Lower lobe of right lung (tissue), 2 donors: Measurements from ENCODE around the gene PHKA2. TPM values are rescaled to one million over a fixed set of nuclear protein-coding genes. Genes with fewer than 3 reads are reported as not detected.

Experiments
- ATAC-seq, 2 donors: fragments of 200-7000 bp; cut with Tn5 transposase; one replicate each; pipeline ENCODE4 v1.9.1; 2020 to 2022; ENCODE audit warnings: mild to moderate bottlenecking in 2 of 2, moderate library complexity in 2 of 2
- DNase-seq: peaks from one replicate; pipeline ENCODE4 v3.0.0-alpha.2; 2020
- H3K27ac ChIP-seq: fragments of 200-600 bp; one replicate; pipeline ENCODE4 v1.8.0; 2022
- H3K27me3 ChIP-seq: fragments of 200-600 bp; one replicate; pipeline ENCODE4 v1.8.0; 2022; ENCODE audit warnings: low read depth
- H3K36me3 ChIP-seq: fragments of 200-600 bp; one replicate; pipeline ENCODE4 v1.8.0; 2022; ENCODE audit warnings: mild to moderate bottlenecking
- H3K4me1 ChIP-seq: fragments of 200-600 bp; one replicate; pipeline ENCODE4 v1.8.0; 2022
- H3K4me3 ChIP-seq: fragments of 200-600 bp; one replicate; pipeline ENCODE4 v1.8.0; 2022; ENCODE audit warnings: mild to moderate bottlenecking
- H3K9me3 ChIP-seq: fragments of 200-600 bp; one replicate; pipeline ENCODE4 v1.8.0; 2022
- intact Hi-C: fragments of 100-400 bp; cut with DNase I; formaldehyde crosslinking; loops from one replicate; pipeline ENCODE4 v1.11.0; 2022
- total RNA-seq: library from RNA; stranded (reverse); fragmentation: NEBNext Ultra II Directional; extraction: Animal tissue kit (Norgen Biotek cat#: 25700); gene quantifications from one replicate; pipeline ENCODE4 v1.2.1, GENCODE V29; 2021
- TF ChIP-seq, protein P1 (sequence below): fragments of 200-600 bp; IDR thresholded peaks from one replicate; pipeline ENCODE4 v1.8.0; 2022; ENCODE audit warnings: antibody characterized with exemption, mild to moderate bottlenecking
- donor health status: DM: no; HTN: yes; CAD: no; lungs with severe emphysema.

The PHKA2 gene
- total RNA-seq, 1 donor from 2014 or later: 27.5 TPM

DNA sequence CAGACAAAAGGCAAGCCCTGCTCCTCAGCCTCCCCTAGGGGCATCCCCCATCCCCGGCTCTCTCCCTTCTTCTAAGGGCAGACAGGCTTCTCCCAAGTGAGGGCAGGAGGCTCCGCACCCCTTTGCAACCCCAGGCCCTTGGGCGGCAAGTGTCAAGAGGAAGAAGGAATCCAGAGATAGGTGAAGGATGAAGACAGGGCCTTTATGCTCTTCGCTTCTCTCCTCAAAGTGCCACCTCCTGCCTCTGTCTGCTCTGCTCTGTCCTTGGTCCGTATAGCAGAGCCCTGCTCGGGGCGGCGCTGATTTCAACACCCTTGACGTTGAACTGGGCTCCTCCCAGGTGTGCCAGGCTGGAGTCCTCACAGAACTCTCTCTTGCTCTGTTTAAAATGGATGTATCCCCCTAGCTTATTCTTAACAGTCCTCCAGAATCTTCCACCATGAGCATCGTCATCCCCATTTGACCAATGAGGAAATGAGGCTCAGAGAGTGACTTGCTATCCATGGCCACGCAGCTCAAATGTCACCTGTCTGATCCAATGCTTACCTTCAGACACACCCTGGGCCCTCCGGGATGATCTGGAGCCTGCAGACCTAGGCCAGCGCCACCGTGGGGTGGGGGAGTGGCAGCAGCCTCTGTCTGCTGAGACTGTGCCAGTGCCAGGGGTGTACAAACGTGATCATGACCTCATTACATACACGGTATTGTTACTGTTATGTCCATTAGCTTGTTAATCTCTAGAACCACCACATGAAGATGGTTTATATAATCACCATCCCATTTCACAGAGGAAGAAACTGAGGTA lies 99.8 kb downstream of the PHKA2 start:
- peak in 1 of 2 donors; percentile 35 for ATAC-seq
- TF ChIP-seq, protein P1, sequence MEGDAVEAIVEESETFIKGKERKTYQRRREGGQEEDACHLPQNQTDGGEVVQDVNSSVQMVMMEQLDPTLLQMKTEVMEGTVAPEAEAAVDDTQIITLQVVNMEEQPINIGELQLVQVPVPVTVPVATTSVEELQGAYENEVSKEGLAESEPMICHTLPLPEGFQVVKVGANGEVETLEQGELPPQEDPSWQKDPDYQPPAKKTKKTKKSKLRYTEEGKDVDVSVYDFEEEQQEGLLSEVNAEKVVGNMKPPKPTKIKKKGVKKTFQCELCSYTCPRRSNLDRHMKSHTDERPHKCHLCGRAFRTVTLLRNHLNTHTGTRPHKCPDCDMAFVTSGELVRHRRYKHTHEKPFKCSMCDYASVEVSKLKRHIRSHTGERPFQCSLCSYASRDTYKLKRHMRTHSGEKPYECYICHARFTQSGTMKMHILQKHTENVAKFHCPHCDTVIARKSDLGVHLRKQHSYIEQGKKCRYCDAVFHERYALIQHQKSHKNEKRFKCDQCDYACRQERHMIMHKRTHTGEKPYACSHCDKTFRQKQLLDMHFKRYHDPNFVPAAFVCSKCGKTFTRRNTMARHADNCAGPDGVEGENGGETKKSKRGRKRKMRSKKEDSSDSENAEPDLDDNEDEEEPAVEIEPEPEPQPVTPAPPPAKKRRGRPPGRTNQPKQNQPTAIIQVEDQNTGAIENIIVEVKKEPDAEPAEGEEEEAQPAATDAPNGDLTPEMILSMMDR: no peak

DNA sequence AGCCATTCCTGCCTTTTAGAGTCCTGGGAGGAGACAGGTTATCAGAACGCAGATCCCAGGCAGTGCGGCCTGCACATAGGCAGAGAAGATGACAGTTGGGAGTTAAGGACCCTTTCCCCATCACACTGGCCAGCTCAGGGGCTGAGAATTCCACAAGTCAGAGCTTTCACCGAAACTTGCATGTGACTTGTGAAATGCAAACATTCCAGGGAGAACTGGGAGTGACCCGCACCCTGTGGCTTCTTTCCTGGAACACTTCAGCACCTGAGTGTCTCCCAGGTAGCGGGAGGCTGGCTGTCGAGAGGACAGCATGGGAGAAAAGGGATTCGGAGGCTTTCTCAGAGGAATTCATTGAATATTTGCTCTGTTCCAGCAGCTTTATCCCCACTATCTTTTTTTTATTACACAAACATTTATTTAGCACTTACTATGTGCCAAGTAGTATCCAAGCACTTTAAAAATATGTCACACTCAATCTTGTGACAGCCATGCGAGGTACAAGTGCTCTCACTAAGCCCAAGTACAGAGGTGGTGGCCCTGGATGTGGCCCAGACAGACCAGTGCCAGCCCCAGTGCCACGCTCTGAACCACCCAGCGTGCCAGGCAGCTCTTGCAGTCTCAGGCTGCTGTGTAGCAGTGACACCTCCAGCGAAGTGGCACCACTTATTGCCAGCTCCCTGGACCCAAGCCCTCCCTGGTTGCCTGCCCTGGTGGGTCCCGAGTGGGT lies 100.5 kb downstream of the PHKA2 start:
- H3K4me1 ChIP-seq: peaks cover 25% of the 10 kb centered on the region
- ATAC-seq (peak; percentile 79 to 80), DNase-seq (peak; percentile 73)
- H3K36me3 ChIP-seq: no peaks in the 10 kb centered on the region
- H3K27me3 ChIP-seq: no peaks in the 10 kb centered on the region
- H3K27ac ChIP-seq: peak overlapping the region; percentile 21
- TF ChIP-seq, protein P1: no peak
- H3K4me3 ChIP-seq: no peak overlapping the region
- intact Hi-C loops: no loop called here
- no peaks in the 10 kb centered on the region for H3K9me3 ChIP-seq

More for the DNA sequence above, 99.8 kb downstream of the PHKA2 start:
- H3K36me3 ChIP-seq: no peaks in the 10 kb centered on the region
- H3K4me1 ChIP-seq: peaks cover 25% of the 10 kb centered on the region
- DNase-seq: peak; percentile 53
- no peaks in the 10 kb centered on the region for H3K27me3 ChIP-seq
- intact Hi-C loops: no loop called here
- H3K4me3 ChIP-seq: no peak overlapping the region
- H3K9me3 ChIP-seq: no peaks in the 10 kb centered on the region
- H3K27ac ChIP-seq: peak overlapping the region; percentile 21

DNA sequence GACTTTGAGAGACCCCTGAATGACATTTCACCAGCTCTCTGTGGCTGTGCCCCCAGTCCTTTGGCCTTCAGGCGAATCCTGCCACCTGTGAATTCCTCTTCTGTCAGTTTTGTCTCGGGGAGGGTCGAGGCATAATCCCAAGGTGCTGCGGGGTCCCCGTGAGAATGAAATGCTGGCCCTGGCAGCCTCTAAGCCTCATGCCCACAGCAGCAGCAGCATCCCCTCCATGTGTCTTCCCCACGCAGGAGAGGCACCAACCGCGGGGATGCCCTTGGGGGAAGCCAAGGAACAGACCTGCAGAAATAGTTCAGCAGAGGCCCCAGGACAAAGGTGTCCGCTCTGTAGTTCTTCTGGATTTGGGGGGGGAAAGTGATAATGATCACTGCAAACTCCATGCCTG lies 104.8 kb downstream of the PHKA2 start:
- no peaks in the 10 kb centered on the region for H3K4me1 ChIP-seq
- no peaks in the 10 kb centered on the region for H3K36me3 ChIP-seq
- no peak overlapping the region for H3K4me3 ChIP-seq
- DNase-seq (no peak), ATAC-seq (no peak)
- H3K27ac ChIP-seq: no peak overlapping the region
- H3K27me3 ChIP-seq: no peaks in the 10 kb centered on the region
- H3K9me3 ChIP-seq: no peaks in the 10 kb centered on the region
- intact Hi-C loops: no loop called here
- TF ChIP-seq, protein P1: no peak

DNA sequence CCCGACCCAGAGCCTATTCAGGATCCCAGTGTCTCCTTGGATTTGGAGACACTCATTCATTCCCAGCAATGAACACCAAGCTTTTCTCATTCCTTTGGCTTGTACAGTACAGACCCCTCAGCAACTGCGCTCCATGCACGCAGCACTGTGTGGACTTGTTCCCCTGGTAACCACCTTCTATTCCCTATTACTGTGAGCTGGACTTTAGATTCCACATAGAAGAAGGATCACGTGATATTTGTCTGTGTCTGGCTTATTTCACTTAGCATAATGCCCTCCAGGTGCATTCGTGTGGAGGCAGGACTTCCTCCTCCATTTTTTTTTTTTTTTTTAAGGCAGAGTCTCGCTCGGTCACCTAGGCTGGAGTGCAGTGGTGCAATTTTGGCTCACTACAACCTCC lies 106.4 kb downstream of the PHKA2 start:
- DNase-seq: no peak
- intact Hi-C loops: no loop called here
- H3K9me3 ChIP-seq: no peaks in the 10 kb centered on the region
- no peaks in the 10 kb centered on the region for H3K4me1 ChIP-seq
- ATAC-seq: no peak
- no peaks in the 10 kb centered on the region for H3K27me3 ChIP-seq
- H3K27ac ChIP-seq: no peak overlapping the region
- H3K36me3 ChIP-seq: no peaks in the 10 kb centered on the region
- H3K4me3 ChIP-seq: no peak overlapping the region
- TF ChIP-seq, protein P1: no peak

DNA sequence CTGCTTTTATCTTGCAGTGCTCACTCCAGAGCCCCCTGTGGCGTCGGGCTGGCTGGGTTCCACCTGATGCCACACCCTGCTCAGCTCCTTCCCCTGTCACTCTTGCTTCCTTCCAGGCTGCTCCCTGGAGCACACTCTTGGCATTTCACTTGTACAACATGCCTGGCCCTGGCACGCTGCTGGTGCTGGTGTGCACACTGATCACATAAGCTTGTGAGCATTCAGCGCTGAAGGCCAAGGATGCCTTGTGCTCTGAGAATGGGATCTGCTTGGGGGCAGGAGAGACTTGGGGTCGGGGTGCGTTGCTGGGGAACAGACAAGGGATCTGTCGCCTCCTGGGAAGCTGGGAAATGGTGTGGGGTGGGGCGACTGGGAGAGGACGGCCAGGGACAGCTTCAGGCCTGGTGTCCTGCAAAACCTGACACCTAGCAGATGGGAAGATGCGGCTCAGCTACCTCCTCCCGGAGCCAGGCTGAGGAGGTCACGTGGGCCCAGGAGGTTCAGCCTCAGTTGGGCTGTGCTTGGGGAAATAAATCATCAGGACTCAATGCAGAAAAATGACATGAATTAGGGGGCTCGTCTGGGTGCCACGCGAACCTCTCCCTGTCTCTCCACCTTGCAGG lies 108.5 kb downstream of the PHKA2 start:
- Histone ChIP-seq H3K4me3 (no peak overlapping the region), H3K27me3 (no peaks in the 10 kb centered on the region), H3K36me3 (no peaks in the 10 kb centered on the region), H3K9me3 (no peaks in the 10 kb centered on the region), H3K4me1 (no peaks in the 10 kb centered on the region), H3K27ac (no peak overlapping the region)
- ATAC-seq: no peak
- intact Hi-C loops: no loop called here
- TF ChIP-seq, protein P1: no peak
- DNase-seq: no peak
